ENCODE results near the gene ASAP2. TPM values are rescaled to one million over a fixed set of nuclear protein-coding genes. Genes with fewer than 3 reads are reported as not detected.

The ASAP2 gene
- total and polyA plus RNA-seq, 9 of the 15 experiments (the other 6 are each of a cell fraction or from before 2014, with no cell fraction given), result 0.06 to 4.3 (median 3.1) TPM

GRCh38 chr2:9336576-9337314, 130.1 kb downstream of the ASAP2 start (continued):
- TF ChIP-seq PTTG1 (tag; IDR thresholded peaks at IDR 0.05; ENCODE audit: low read depth), result no peak

DNA sequence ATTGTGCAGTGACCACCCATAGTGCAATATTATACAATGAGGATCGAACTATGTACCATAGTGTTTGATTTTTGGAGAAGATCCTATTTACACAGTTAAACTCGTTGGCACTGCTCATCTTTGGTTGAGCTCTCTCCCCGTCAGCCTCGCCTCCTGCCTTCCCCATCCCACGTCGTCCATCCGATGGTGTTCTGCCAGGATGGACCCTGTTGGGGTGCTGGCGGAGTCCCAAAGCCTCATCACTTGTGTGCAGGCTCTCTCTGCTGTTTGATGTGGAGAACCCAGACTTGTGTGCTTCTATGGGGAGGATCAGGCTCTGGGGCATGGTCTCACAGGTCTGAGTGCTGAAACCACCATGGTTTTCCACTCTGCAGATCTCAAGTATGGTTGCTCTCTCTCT, 131.3 kb downstream of the ASAP2 start:
- DNase-seq (ENCODE audit: extremely low read depth in 1 of 4, low spot score in 3 of 4), result no peak
- no peaks in the 10 kb centered on the region for H3K9me3 ChIP-seq (replicated peaks; ENCODE audit: control insufficient read depth, insufficient read depth, low read depth, low read length)
- no peaks in the 10 kb centered on the region for H3K9me1 ChIP-seq (ENCODE audit: control insufficient read depth, insufficient read depth, low read length)
- H2AFZ ChIP-seq (ENCODE audit: low read depth, low read length), result no peak overlapping the region
- peaks cover 8 to 30% of the 10 kb centered on the region in 2 experiments for H3K4me1 ChIP-seq (replicated peaks in 1 of 2; ENCODE audit: control insufficient read depth in 2 of 2, insufficient read depth in 2 of 2, low read length in 2 of 2)
- POLR2A ChIA-PET, result no interaction called here
- no peak overlapping the region for H3K27ac ChIP-seq (ENCODE audit: extremely low read depth, low read depth, low read length)
- H3K4me2 ChIP-seq (ENCODE audit: insufficient read depth, low read length), result no peak overlapping the region
- H4K20me1 ChIP-seq (replicated peaks; ENCODE audit: control insufficient read depth, insufficient read depth, low read length), result no peaks in the 10 kb centered on the region
- no peak for ATAC-seq
- FAIRE-seq, result no peak
- no peaks in the 10 kb centered on the region for H3K79me2 ChIP-seq (ENCODE audit: control insufficient read depth, insufficient read depth, low read length)
- no peak overlapping the region for H3K9ac ChIP-seq (ENCODE audit: insufficient read depth in 1 of 2, low read depth in 2 of 2, low read length in 2 of 2)
- TF ChIP-seq RAD21 (CRISPR knock-in tag; conservative IDR thresholded peaks at IDR 0.05 in 1 of 2, IDR thresholded peaks at IDR 0.05 in 1 of 2), result no peak
- no peak for TF ChIP-seq CSDE1 (IDR thresholded peaks at IDR 0.05)
- TF ChIP-seq ZFX (CRISPR knock-in tag; IDR thresholded peaks at IDR 0.05), result no peak
- TF ChIP-seq ZNF764 (CRISPR knock-in tag; IDR thresholded peaks at IDR 0.05; ENCODE audit: low read depth), result no peak
- no peak for TF ChIP-seq CEBPG (CRISPR knock-in tag; IDR thresholded peaks at IDR 0.05)
- no peak for TF ChIP-seq CEBPG (tag; conservative IDR thresholded peaks at IDR 0.05 in 1 of 2, IDR thresholded peaks at IDR 0.05 in 1 of 2)
- TF ChIP-seq FUS (optimal IDR thresholded peaks at IDR 0.05; ENCODE audit: low read depth, low read length), result no peak
- TF ChIP-seq ZBTB17 (CRISPR knock-in tag; IDR thresholded peaks at IDR 0.05), result no peak
- TF ChIP-seq MECOM (CRISPR knock-in tag; IDR thresholded peaks at IDR 0.05), result no peak
- in situ Hi-C loops (cut with MboI), result no loop called here
- intact Hi-C loops (cut with micrococcal nuclease), result no loop called here
- no peak overlapping the region for H3K4me3 ChIP-seq
- no TSS peak for BruUV-seq (replicated peaks)
- WGBS (ENCODE audit: insufficient coverage, low coverage, missing lambda C conversion rate), result 40% methylated on average over 8 of the region's 8 CpGs
- H3K27me3 ChIP-seq (ENCODE audit: control insufficient read depth in 2 of 2, insufficient read depth in 2 of 2, low read length in 2 of 2), result no peaks in the 10 kb centered on the region; a peak in 1 of 5 replicates
- H3K36me3 ChIP-seq (ENCODE audit: control insufficient read depth, insufficient read depth, low read length), result no peaks in the 10 kb centered on the region; the same call in 2 of the 3 replicates
- CTCF ChIA-PET (ENCODE audit: low intra/inter-chr PET ratio), result no interaction called here
